ENCODE results near the gene PLOD2.

PLOD2 gene

DNA sequence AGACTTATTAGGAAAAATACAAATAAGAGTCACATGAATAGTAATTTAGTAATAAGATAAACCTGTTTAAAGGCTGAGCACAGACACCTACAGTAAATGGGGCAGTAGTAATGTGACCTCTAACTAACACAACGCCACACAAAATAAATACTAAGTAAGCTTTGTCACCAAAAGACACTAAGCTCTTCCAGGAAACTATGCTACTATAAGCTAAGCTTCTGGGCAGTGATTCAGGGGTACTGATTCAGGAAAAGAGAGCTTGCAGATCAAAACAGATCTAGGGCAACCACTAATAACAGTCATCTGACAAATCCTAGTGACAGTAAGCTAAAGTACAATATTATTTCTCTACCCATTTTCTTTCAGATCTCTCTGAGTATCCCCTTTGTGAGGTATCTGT, 68.8 kb downstream of the PLOD2 start:
- no peak for DNase-seq

DNA sequence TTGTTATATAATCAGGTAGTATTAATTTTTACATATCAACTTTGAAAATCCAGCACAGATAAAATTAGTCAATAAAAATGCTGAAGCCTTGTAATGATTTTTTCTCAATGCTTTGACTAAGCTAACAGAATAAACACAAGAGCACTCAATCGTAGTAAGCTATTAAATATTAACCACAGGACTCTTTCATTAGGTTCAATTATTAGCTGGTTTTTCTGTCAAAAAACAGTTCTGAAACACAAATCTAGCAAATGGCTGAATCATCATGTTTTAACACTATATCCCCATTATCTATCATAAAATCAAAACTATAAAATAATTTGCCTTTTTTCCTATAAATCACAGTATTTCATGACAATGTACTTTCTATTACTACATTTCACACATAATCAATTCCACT, 69.6 kb downstream of the PLOD2 start:
- DNase-seq, result no peak

DNA sequence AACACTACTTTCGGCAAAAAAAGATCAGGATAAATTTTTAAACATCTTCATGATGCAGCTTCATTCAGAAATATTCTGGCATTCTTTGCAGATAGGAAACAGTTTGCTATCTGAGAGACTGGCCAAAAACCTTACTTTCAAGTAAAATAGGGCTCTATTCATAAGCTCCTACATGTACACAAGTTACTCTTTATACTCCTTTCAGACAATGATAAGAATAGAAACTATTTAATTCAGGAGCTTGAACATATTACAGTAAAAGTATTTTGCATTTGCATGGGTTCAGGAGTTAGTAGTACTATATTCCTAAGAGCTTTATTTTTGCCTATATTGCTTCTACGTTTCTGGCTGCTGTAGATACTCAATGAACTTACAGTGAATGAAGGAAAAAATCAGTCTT, 70.5 kb downstream of the PLOD2 start:
- DNase-seq, result no peak

DNA sequence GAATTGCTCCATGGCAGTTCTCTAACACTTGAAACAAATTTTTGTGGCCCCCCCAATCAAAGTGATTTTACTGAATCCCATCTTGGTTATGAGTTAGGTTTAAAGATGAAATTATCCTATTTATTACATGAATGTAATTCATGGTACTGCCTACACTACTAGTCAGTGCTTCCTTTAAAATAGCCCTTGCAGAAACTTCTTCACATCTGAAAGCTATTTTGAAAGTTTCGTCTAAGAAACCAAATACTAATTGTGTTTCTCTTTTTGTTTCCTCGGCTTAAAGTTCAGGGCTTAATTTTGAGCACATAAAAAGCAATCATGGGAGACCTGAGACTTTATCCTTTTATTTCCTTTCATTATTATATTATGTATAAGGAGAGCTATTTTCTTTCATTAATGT, 72.1 kb downstream of the PLOD2 start:
- no peak for DNase-seq

DNA sequence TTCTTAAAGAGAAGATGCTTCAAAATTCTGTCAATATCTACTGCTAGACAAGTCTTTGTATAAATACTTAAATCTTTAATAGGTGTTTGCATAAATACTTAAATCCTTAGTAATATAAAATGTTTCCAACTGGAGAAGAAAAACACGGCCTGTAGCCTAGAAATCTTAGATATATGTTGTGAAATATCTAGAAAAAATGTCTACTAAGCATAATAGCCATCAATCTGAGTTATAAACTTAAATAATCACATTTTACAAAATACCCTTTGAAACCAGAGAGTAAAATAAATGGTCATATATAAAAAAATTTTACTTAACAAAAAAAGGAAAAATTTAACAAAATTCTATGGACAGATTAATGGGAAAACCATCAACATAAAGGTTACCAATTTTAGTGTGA, 73.9 kb downstream of the PLOD2 start:
- DNase-seq, result no peak

DNA sequence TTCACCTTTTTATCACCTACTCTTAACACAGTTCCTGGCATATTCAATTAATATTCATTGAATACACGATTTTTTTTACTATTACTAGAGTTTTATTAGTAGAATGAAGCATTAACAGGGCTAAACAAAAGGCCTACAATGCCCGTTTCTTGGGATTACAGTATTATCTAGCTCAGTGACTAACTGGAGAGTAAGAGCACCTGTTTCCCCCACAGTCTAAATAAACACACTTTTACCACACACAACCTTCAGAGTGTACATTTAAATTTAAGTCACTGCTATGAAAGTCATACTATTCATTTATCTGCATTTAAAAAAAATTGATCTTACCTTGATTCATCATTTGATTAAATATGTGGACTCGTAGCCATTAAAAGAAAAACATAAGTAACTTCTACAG, 74.8 kb downstream of the PLOD2 start:
- DNase-seq, result no peak

DNA sequence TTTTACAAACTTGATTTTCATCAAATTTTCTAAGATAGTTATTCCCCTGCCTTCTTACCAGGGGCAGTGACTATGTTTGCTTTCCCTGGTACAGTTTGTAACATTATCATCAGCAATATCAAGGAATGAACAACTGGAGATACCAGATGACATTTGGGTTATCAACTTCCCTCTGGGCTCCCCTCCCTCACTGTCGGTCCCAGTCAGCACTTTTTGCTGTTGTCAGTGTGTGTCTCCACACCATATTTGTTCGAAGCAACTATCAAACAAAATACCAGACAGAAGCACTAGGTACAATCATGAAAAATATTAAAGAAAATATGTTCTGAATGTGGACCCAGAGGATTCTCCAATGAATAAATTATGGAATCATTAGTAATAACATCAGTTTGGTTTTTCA, 75.3 kb downstream of the PLOD2 start:
- no peak for DNase-seq

DNA sequence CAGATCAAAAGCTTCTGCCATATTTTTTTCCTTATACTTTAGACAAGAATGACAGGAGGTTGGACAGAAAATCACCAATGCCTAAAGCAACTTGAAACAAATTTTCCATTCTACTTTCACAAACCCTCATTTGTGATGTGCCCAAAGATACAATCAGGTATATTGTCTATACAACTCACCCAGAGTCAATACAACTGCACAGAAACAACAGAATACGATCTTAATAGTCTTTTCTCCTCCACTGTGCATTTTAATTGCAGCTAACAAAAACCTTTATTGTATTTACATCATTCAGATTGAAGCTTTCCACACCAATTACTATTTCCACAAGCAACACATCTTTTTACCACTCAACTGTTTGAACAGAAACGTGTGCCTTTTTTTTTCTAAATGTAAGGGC, 80.4 kb downstream of the PLOD2 start:
- no peak for DNase-seq

DNA sequence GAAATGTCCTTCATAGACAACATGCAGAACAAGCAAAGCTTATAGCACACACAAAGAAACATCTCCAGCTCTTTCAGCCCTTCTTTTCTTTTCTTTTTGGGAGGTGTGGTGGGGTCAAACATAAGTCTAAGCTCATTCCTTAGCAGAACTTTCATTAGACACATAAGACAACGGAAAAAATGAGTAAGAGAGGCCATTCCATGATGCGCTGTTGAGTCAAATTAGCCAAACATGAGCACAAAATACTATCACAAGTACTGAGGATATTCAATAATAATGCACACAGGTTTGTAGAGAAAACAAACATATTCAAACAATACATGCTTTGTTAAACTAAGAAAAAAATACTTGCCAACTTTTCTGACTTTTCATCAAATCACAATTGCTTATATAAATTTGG, 83.0 kb downstream of the PLOD2 start:
- DNase-seq, result no peak

DNA sequence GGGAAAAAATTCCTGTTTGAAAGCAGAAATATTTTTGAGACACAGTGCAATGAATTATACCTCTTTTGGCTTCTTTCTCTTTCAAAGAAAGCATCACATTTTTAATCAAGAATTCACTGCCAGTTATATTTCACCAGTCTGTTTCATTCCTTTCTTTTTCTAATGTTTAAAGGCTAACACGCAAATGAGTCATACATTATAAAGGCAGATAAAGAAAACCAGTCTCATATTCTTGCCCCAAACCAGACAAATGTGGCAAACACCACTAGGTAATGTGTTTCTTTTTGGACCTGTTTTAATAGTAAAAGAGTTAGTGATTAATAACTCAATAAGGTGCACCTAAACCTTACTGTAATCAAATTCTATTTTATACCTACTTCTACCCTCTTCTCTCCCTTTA, 83.8 kb downstream of the PLOD2 start:
- no peak for DNase-seq

DNA sequence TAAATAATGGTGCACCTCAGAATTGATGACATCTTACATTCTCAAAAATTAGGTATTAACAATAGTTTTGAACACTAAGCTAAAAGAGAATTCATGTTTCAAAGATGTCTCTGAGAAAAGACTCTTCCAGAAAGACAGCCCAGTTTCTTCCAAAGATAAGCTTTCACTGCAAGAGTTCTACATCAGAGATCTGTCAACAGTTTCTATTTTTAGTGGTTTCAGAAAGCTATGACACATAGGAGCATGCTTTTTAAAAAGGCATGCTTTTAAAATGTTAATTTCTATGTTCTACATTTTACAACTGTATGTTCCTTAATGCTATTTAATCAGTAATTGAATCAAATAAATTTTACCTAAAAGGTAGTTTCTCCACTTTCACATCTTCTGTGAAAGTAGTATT, 88.2 kb downstream of the PLOD2 start:
- DNase-seq, result no peak

DNA sequence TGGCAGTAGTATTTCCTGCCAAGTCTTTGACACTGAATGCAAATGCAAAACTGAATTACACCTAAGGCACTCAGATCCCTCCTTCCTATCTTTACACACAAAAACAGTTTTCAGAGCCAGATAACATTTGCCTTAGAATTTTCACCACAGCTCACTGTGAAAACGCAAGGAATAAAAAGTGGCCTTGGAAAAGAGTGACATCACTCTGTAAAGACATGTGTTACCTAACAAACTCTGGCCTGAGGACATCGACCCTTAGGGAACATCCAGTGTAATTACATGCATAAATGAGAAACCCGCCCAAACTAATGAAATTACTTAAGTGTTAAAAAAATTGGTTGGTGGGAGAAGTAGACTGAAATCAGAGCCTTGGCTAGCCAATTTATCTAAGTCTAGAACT, 88.9 kb downstream of the PLOD2 start:
- DNase-seq, result no peak

DNA sequence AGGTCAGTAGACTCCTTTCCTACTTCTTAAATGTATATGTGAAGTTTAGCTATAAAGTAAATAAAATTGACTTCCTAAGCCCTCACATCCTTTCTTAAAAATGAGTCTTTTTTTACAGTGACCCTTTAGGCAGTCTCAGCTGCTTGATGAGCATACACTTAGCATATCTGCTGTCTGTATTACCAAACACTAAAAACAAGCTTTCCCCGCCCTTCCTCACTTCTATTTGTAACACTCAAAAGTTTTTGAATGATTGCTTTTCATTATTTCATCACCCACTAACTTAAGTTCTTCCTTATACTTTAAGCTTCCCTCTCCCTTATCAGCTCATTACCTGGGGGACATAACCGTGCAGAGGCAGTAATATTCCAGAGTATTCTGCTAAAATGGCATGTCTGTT, 89.4 kb downstream of the PLOD2 start:
- DNase-seq, result no peak

DNA sequence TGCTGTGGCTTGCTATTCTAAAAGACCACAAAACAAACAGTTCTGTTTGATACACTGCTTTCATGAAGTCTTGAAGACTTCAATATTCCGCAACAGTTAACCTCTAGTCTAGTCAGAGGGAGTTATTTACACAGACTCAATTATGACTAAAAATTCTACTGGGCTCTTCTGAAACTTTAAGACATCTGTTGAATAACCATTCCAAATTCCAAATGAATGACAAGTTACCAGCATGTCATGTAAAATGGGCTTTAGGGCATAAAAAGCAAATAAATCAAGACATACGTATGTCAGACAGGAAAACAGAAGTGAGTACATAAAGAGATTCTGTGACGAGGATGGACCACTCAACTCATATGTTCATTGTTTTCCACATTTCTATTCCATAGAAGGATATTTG, 93.9 kb downstream of the PLOD2 start:
- DNase-seq, result no peak

DNA sequence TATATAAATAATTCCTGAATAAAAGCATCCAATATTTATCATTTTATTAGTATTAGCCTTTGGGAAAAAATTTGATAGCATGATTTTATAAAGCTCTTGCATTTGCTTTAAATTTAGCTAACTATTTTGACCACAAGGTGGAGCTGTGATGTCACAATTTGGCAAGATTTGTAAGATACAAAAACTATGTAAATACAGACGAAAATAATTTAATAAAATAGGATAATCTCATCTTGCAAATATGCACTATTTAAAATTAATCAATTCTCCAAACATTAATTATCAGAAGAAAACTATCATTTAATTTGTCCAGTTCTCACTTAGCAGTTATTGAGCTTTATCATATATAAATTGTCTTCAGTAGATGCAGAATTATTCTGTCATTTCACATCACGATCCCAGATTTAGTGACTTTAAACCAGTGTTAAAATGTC, 95.4 kb downstream of the PLOD2 start:
- no peak for DNase-seq

DNA sequence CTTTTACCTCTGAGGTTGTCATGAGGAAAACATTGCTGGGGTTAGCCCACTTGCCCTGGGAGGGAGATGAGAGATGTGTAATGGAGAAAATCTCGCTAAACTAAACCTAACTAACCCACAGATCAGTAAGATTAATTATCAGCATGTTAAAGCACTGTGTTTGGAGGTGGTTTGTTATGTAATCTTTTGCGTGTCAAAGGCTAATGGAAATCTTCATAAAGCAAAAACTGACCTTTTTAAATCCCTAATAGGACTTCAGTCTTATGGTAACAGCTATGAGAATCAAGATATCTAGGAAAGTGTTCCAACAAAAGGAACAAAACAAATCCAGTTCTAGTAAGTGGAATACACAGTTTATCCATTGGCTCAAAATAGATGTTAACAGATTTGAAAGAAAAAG, 102.7 kb downstream of the PLOD2 start:
- no peak for DNase-seq

DNA sequence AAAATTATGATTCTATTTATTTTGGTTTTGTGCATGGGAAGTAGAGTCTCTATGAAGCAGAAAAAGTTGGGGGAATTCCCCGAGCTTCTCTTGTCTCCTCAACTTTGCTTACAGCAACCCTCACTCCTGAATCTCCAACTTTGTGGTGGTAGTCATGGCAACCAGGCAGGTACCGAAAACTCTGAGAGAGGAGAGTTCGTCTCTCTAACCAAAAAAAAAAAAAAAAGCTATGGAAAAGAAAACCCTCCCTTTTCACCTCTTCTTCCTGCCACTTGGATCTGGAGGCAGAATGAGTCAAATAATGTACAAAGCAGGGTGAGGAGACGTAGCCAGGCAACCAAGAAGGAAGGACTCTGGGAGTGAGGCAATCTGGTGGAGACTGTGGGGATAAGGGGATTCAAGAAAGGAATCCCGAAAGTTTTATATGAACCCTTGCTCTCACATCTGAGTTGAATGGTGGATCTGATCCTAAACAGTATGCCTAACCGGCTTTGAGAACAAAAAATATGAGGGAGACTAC, 108.1 kb downstream of the PLOD2 start:
- no peak for DNase-seq

DNA sequence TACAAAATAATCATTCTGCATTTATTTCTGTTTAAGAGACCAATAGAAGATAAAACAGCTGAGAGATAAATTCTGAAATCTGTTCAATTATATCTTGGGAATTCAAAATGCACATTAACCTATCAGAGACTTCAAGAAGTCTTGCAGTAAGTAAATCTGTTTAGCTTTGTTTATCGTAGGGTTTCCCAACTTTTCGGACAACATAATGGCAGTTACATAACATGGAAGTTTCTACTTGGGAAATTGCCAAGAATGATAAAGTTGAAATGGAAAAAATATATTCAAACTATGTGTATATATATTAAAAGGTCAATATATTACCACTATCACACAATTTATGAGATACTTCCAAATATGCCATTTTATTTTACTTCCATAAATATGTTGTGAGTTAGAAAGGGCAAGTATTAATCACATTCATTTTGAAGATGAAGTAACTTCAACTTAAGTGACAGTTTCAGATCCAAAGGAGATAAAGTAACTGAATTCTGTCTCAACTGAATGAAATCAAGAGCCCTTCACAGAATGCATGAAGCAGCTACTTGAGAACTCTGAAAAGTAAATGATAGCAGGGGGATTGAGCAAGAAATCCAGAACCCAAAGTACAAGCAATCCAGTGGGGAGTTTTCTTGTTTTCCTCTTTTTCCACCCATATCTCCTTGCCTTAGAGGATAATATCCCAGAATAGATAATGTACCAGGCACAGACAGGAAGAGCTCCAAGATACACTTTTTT, 108.8 kb downstream of the PLOD2 start:
- DNase-seq, result no peak

DNA sequence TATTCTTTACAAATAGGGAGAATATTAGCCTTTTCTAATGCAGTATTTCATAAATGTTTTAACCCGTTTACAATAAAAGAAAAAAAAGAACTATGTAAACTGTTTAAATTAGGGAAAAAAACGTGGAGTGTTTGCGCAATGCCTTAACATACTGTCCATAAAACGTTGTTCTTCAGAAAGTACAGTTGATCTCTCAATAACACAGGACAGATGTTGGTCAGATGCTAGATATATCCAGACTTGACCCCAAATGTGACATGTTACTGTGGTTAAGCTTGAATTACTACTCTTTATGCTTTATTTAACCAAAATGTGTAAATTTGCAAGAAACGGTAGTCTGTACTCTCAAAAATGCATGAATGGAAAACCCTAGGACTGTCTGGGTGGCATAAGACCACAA, 110.3 kb downstream of the PLOD2 start:
- DNase-seq, result no peak

DNA sequence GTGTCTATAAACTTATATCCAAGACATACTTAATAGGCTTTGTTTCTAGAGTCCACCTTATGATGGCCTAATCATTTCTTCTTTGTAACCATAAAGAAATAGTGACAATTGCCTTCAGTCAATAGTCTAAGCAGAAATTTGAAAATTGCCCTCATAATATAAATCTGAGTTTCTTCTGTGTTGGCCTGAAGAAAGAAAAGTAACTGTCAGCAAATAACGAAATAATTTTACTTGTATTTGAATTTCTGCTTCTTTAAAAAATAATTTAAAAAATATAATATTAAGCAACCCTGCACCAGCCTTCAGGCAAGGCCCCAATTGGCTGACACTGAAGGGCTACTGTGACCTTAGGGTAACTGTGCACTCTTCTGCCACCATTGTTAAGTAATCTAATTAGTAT, 113.5 kb downstream of the PLOD2 start:
- DNase-seq, result no peak

DNA sequence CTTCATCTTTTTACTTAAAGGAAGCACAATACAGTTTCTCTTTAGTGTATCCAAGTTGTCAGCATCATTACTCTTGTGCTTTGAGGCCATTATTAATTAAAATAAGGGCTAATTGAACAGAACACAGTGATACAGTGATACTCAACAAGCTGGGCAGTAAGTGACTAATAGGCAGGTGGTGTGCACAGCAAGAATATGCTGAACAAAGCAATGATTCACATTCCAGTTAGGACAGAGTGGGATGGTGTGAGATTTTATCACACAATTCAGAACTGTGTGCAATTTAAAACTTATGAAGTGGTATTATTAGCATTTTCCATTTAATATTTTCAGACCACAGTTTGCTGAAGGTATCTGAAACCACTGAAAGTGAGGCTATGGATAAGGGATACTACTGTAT, 116.9 kb downstream of the PLOD2 start:
- no peak for DNase-seq

DNA sequence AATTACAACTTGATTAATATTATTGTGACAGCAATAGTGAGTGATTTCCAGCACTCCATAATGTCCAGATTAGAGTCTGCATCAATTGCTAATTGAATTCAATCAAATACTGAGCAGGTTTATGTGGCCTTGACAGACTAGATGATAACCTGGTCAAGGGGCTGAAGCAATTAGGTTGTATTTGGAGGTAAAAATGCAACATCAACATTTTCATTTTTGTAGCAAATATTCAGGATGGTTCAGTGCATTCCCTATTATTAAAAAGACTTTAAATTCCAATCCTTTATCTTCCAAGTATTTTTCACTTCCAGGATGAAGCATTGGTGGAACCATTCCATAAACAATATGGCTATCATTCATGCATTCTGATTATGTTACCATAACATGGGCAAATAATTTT, 120.4 kb downstream of the PLOD2 start:
- DNase-seq, result no peak

DNA sequence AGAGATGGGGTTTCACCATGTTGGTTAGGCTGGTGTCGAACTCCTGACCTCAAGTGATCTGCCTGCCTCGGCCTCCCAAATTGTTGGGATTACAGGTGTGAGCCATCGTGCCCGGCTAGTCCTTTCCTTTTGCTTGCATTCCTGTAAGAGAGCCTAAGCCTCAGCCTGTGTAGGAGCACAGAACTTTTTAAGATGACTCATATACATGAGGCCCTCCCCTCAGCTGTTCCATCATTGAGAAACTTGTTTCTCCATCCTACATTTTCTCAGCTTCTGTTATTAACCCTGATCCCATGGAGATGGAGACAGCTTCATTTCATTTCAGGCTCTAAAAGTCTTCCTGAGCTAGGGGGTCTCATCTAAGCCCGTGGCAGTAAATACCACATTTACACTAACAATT, 123.3 kb downstream of the PLOD2 start:
- DNase-seq, result no peak

DNA sequence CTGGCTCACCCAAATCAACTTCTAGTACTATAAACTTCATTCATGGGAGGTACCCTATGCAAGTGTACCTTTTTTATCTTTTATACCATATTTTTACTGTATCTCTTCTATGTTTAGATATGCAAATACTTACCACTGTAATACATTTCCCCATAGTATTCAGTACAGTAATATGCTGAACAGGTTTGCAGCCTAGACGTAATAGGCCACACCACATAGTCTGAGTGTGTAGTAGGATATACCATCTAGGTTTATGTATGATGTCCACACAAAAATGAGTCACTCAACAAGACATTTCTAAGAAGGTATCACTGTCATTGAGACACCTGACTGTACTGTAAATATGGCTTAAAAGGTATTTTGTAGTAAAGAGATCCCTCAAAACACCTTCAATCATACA, 124.7 kb downstream of the PLOD2 start:
- DNase-seq, result no peak

DNA sequence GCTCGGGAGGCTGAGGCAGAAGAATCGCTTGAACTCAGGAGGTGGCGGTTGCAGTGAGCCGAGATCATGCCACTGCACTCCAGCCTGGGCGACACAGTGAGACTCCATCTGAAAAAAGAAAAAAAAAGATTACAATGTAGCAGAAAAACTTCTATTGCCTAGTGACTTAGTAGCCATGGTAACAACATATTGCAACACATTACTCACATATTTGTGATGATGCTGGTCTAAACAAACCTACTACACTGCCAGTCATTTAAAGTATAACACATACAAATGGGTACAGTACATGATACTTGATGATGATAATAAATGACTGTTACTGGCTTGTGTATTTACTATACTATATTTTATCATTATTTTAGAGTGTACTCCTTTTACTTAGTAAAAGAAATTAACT, 125.6 kb downstream of the PLOD2 start:
- no peak for DNase-seq
